M059J (cell line): Measurements from ENCODE around the gene ADD1. TPM values are rescaled to one million over a fixed set of nuclear protein-coding genes. Genes with fewer than 3 reads are reported as not detected.
A peak's percentile ranks its signal among the peaks of the same experiment; 100 is the strongest.
"Not testable (repeated sequence)": the region's sequence is repeated elsewhere in the genome, so short reads cannot be mapped to it uniquely, and the experiment has no call there.

Source experiments
- DNase-seq: peaks from one replicate; pipeline ENCODE4 v3.0.0-alpha.2; 2012; ENCODE audit warnings: low read depth
- total RNA-seq: library from RNA; depleted of rRNA; stranded (reverse); fragments of >200 nt; shearing (Covaris generic); gene quantifications from 2 replicates; pipeline ENCODE4 v1.2.3, GENCODE V29; 2014

ADD1 gene
- total RNA-seq, 1 experiment from 2014 or later: 193 TPM

DNA sequence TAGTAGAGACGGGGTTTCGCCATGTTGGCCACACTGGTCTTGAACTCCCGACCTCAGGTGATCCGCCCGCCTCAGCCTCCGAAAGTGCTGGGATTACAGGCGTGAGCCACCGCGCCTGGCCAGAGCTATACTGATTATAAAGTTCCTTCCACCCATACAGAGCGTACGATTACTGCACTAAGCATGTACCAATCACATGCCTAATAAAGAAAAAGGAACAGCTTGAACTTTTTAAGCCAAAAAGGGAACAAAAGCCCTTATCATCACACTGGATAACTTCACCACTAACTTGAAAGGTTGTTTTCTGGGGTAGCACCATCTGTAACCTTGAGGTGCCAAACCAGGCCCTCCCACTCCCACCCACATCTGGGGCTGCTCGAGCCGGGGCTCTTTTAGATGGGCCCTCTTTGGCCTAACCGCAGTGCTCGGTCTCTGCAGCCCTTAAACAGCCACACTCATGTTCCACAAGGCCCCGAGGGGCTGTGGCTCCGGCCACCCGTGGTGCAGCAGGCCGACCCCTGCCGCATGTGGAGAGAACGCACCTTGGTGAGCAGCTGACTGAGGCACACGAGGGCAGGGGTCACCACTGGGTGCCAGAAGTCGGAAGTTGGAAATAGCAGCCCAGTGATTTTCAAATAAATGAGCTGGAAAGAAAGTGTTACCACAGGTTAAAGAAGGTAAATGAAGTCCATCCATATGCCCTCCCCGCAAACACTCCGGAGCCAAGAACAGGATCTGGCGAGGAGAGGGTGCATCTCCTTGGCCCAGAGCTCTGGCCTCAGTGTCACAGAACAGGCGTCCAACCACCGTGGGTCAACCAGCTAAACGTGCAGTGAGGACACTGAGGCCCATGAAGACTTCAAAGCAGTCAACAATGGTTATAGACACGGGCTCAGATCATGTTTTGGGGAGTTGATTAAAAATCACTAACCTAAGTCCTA lies 101.2 kb downstream of the ADD1 start:
- DNase-seq: no peak

DNA sequence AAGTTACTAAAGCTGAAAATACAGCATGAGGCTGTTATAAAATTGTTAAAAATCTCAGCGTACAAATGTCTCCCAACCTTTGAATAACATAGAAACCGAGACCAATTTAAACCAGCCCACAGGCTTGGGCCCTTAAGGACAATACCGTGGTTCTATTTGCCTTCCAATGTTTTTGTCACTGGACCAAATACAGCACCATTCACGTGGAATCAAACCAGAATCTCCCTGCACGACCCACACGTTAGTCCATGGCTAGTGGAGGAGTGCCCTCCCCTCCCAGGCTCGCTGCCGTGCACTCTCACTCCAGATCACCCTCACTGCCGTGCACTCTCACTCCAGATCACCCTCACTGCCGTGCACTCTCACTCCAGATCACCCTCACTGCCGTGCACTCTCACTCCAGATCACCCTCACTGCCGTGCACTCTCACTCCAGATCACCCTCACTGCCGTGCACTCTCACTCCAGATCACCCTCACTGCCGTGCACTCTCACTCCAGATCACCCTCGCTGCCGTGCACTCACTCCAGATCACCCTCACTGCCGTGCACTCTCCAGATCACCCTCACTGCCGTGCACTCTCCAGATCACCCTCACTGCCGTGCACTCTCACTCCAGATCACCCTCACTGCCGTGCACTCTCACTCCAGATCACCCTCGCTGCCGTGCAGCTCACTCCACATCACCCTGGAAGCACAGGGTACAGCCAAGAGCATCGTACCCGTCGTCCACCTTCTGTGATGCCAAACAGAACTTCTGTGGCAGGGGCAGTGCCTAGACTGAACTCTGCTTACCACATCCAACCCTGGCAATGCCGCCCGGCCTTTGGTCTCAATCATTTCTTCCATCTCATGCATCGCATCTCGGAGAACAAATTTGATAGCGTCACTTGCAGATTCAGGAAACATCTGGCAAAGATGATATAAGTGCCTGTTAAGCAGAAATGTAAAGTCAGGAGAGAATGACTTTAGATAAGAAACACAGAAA lies 102.3 kb downstream of the ADD1 start:
- DNase-seq: not testable (repeated sequence)

DNA sequence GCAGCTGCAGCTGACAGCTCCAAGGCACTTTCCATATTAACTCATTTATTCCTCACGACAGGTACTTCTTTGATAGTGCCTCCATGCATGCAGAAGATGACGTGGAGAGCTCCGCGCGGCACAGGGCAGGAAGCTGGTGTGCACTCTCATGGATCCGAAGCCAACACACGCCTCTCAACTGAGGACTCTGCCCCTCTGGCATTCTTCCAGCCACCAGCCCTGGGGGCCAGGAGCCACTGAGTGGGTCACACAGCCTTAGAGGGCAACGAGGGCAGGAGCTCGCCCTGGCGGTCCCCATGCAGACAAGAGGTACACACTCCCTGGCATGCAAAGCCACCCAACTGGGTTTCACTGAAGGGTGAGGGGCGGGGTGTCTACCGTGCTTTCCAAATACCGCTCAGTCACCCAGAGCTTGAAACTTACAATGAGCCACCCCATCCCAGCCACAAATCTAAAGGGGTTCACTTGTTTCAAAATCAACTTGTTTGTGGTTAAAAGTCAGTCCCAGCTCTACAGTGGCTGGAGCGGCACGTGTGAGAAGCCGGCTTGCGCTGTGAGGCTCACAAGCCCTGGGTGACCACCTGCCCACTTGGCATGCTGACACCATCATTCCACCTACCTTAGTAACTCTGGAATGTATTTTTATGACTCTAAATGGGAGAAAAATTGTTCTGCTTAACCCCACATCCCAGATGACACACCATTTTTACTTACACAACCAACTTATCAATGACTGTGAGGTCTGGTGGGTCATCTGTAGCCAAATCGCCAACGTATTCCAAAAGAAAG lies 103.4 kb downstream of the ADD1 start:
- peak; percentile 24 for DNase-seq

DNA sequence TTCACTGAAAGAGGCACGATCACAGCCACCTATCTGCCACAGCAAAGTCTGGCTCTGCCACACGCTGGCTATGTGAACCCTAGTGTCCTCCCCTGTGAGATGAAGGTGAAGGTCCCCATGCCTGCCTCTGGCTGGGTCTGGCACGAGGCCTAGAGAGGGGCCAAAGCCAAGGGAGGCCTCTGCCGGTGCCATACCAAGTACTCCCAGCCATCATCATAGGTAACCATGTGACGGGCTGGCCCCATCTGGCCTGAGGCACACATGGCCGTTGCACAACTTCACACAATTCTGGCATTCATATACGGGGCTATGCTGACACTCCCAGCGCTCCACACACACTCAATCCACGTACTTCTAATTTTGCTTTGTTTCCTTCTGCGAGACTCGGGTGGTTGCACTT lies 104.3 kb downstream of the ADD1 start:
- no peak for DNase-seq

DNA sequence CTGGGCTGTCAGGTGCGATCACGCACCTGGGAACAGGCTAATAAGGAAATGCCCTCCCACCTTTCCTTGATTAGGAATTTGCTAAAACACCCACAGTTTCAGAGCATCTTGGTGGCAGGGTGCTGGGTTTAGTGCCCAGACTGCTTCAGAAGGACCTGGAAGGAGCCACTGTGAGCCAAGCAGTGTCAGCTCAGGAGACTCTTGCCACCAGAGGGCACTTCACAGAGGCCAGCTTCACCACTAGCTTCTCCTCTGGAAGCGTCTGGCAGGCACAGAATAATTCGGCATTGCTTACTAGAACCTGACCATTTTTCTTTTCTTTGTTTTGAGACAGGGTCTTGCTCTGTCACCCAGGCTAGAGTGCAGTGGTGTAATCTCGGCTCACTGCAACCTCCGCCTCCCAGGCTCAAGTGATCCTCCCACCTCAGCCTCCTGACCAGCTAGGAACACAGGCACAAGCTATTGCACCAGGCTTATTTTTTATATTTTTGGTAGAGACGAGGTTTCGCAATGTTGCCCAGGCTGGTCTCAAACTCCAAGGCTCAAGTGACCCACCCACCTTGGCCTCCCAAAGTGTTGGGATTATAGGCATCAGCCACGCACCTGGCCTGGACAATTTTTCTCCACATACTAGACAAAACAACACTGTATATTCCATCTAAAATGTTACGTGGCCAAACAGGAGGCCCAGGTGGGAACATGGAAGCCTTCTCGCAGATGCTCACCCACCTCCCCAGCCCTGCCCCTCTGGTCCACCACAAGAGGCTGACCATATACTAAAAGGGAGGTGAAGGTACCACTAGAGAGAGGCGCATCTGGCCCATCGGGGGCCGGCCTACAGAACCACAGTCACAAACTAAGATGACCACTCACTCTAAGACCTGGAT lies 105.5 kb downstream of the ADD1 start:
- peak; percentile 32 for DNase-seq

DNA sequence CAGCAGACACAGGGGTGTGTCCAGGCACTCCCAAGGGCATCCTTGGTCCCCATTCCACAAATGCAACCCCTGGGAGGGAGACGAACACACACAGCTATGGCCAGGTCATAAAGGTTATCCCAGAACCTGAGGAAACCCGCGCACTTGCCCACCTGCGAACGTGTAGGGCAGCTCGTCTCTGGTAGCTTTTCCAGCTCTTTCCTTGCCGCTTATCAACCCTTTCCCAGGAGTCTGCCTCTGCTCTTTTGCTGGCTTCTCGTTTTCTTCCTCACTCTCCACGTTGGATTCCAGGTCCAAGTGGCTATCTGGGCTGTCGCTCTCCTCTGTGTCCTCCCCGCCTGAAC lies 106.1 kb downstream of the ADD1 start:
- DNase-seq: no peak

DNA sequence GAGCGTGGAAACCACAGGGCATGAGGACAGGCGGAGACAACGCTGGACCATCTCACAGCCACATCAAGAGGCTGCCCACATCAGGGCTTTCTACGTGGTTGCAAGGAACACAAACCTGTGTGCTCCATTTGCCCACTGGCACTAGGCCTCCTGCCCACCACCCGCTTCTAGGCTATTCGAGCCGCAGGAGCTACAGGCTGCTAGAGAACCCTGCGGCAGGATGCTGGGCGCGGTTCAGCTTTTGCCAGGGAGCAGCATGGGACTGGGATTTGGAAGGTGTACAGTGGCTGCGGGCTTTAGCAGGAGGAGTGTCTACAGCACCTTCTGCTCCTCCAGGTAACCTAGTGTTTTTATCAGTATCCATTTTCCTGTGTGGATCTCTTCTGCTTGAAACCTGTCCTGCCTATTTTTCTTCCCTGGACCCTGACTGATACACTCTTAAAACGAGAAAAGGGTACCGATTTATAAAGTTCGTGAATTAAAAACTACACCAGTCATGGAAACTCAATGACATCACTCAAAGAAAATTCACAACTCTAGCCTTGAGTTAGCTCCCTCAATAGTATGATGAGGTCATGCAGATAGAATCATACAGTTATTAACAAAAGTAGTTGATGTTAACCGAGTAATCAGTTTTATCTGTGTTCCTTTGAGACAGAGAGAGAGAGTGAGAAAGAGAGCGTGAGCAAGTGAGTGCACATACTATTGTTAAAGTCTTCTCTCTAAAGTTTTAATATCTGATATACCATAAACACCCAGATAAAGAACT lies 106.8 kb downstream of the ADD1 start:
- DNase-seq: no peak

DNA sequence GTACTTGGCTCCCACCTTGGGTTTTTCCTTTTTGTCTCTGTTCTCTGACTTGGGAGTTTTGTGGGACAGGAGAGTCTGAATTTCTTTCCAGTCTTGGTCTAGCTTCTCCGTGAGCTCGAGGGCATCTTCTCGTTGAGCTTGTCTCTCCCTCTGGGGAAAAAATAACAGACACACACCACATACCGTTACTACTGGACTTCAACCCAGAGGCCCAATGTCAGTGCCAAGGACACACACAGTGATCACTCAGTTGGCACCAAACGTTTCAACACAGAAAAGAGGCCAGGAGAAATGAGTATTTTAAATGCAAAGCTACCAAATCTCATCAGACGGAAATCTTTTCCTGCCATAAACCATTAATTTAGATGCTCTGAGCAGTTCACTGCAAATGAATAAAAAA lies 109.9 kb downstream of the ADD1 start:
- DNase-seq: no peak

DNA sequence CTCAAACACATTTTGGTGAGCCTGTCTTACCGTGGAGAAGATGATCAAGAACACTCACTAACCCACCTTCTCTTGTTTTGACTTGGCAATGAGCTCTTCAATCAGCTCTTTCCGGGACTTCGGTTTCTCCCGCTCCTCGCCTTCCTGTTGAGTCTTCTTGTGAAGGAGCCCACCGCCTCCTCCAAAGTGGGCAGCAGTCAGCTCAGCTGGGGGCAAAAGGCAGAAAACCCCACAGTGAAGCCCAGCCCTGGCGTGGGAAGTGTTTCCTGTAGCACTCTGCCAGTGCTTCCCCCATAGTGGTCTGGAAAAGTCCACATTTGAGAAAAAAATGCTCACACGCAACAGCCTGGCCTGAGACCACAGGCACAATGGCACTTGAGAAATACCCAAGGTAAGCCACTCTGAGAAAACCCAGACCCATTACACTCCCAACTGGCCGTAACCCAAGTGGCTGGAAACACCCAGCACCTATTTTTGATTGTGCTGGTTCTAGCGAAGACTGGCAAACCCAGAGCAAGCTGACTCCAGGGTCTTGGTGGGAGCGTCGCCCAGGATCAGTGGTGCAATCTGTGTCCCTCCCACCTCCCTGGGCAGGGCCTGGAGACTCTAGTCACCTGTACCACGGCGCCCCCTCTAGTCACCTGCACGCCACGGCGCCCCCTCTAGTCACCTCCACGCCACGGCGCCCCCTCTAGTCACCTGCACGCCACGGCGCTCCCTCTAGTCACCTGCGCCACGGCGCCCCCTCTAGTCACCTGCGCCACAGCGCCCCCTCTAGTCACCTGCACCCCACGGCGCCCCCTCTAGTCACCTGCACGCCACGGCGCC lies 110.9 kb downstream of the ADD1 start:
- no peak for DNase-seq

DNA sequence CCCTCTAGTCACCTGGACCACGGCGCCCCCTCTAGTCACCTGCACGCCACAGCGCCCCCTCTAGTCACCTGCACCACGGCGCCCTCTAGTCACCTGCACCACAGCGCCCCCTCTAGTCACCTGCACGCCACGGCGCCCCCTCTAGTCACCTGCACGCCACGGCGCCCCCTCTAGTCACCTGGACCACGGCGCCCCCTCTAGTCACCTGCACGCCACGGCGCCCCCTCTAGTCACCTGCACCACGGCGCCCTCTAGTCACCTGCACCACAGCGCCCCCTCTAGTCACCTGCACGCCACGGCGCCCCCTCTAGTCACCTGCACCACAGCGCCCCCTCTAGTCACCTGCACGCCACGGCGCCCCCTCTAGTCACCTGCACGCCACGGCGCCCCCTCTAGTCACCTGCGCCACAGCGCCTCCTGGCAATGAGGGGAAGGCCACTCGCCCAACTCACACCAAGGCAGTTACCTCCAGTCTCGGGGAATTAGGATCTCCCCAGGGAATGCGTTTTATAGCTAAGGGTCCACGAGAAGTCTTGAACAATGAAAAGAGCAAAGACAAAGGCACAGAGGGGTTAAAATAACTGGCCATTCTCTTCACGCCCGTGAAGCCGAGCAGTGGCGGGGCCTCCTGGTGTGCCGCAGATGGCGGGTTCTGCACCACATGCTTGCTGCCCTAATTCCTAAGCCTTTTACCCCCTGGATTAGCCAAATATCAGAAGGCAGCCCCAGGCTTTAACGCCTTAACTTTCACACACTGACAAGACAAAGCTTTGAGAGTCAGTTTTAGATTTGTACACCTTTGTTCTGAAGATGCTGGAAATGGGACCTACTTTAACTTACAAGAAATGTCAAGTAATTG lies 111.8 kb downstream of the ADD1 start:
- not testable (repeated sequence) for DNase-seq

DNA sequence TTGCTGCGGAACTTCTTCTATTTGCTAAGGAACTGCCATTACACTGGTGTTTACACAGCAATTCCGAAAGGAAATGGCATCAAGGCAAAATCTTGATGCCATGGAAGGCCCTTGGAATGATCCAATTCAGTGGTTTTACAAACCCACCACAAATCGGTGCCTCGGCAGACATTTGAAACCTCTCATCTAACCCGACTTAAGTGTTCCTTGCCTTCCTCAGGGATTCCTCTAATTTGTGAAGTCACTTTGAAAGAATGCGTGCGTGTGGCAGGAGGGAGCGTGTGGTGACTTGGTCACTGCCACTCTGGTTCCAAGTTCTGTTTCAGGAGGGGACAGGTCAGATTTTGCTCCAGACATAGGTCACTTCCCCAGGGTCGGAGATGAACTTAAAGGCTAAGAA lies 114.8 kb downstream of the ADD1 start:
- DNase-seq: peak; percentile 89

DNA sequence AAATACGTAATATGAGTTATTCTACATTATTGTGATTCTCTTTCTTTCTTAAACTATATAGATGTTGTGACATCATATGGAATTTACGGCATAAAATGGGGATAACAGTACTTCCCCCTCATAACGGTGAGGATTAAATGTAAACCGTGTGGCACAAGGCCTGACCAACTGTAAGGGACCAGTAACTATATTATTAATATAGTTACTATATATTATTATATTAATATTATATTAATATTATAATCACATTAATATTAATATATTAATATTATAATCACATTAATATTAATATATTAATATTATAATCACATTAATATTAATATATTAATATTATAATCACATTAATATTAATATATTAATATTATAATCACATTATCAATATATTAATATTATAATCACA lies 116.8 kb downstream of the ADD1 start:
- DNase-seq: not testable (repeated sequence)

DNA sequence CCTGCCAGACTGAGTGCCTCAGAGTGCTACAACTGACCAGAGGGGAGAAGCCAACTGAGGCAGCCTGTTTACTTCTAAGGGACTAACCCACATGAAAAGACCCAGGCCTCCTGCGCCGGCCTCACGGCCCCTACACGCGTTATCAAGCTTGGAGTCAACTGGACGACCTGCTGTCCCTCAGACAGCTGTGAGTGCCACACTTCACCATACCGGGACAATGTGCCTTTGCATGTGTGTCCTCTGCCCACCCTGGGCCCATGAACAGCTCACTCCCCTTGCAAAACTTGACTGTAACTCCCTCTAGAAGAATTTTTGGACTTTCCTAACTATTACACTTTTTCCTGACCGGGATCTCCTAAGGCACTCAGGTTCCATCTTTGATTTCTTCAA lies 117.8 kb downstream of the ADD1 start:
- no peak for DNase-seq

DNA sequence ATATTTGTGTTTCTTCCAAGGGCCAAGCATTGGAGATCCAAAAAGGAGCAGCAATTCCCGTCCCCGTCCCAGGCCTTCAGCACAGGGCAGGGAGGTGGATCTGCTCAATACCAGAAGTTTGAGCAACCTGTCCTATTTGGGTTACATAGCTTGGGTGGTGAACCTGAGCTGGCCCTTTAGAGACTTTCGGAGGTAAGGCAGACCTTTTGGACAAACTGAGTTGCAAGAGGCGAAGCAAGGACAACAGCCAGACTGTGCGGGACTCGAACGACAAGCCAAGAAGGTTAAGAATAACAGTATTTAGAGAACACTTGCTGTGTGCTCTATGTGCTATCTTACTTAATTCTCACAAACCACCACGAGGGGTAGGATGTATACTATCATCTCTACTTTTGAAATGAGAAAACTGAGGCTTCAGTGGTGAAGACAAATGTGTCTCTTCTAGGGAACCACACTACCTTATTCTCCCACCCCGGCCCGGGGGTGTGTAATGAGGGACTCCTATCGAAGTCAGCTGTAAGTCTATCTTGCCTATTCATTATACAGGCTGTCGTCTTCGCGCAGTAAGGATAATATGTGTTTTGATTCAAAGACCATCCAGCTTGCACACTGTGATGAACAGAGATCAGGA lies 118.3 kb downstream of the ADD1 start:
- no peak for DNase-seq

DNA sequence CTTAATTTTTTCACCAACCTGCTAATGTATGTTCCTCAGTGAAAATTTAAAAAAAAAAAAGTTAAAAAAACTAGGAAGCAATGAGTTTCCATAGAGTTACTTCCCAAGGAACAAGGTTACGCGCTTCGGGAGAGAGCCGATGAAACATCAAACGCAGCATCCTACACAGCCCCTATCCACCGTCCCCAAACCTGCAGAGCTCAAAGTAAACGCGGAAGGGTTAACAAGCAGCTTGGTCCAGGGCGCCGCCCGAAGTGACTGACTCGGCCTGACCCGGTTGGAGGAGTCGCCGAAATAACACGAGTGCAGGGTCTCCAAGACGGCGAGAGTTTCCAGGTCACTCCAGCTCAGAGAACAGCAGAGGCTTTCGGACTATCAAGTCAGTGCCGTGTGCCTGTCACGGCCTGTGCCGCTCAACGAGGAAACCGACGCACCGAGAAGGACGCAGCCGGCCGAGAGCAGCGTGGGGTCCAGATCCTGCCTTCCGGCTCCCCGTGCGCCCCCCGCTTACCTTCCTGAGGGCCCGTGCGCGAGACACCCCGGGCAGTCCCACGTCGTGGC lies 119.0 kb downstream of the ADD1 start:
- DNase-seq: peak; percentile 62

DNA sequence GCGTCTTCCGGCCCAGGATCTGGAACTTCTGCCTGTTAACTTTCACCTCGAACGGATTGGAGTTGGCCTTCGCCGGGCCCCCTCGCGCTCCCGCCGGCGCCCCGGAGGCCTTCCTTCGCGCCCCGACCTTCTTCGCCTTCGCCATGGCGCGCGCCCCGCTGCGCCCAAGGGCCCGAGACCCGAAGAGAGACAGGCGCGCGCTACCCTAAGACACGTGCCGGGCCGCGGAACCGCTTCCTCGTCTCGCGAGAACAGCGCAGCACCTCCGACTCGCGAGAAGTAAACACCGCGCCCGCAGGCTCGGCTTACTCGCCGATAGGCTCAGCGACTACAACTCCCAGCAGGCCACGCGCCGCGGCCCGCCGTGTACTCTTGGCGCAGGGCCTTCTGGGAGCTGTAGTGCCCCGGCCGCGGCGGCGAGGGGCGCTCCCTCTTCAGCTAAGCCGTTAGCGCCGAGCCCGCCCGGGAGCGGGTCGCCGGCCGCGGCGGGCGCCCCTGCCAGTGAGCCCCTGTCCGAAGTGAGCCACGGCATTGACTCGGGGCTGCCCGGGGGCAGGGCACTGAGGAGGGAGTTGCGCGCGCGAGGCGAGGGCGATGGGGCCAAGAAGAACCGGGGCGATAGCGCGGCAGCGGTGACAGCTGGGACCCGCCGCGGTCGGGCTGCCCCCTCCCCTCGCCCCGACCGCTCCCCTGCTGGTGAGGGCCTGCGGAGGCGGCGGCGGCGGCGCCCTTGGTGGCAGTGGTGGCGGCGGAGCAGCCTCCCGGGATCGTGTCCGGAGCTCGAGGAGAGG lies 119.7 kb downstream of the ADD1 start, which contains the start of the genes GRK4 and NOP14:
Gene GRK4, plus strand, starts transcription at position 397 of the 791 bp plus-strand sequence. CDS start 500 bp downstream, outside the sequence.
Gene NOP14, minus strand, starts transcription at position 232 of the 791 bp plus-strand sequence. Its CDS starts 87 bp downstream, at position 145.
- peak; percentile 97 for DNase-seq
